Measurements from ENCODE around the gene PRUNE1.

- TF ChIP-seq EZH2 (IDR thresholded peaks at IDR 0.05; ENCODE audit: low read length, missing control alignments): no peak
- TF ChIP-seq CTCF (conservative IDR thresholded peaks at IDR 0.05 in 1 of 2, IDR thresholded peaks at IDR 0.05 in 1 of 2; ENCODE audit: low read depth in 1 of 2, low read length in 2 of 2): no peak
Observed at GRCh38 chr1:150960646-150961045, 47.6 kb upstream of the PRUNE1 start.
